Fibroblast of the conjunctiva (primary cell): Measurements from ENCODE around the gene UNCX.
"Not testable (repeated sequence)": the region's sequence is repeated elsewhere in the genome, so short reads cannot be mapped to it uniquely, and the experiment has no call there.

Source experiments
- DNase-seq: peaks from one replicate; pipeline ENCODE4 v3.0.0-alpha.2; 2010; ENCODE audit warnings: low read depth

Gene UNCX

GRCh38 chr7:1257863-1258262 is 25.2 kb downstream of the UNCX start:
- no peak for DNase-seq

DNA sequence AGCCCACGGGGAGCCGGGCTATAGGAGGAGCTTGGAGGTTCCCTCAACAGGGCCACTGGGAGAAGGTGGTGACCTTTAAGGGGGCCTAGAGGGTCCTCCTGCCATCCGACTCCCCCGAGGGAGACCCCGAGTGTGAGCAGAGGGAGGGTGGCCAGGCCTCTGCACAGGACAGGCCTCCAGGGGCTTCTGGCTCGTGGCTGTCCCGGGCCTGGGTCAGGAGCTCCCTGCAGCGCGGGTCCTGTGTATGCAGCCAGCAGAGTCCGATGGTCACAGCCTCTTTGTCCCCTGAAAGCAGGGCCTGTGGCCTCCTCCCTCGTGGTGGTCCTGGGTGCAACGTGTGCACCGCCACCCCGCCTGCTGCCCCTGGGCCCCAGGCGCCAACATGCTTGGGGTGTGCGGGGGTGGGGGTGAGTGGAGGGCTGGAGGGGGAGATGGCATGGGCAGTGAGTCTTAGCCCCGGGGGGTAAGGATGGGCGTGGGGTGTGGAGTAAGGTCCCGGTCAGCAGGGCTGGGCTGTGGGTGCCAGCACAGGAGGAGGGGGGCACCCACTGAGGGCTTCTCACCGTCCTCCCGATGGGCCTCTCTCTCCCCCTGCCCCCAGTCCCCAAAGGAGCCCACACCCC is 27.1 kb downstream of the UNCX start:
- no peak for DNase-seq

GRCh38 chr7:1260244-1260635 is 27.6 kb downstream of the UNCX start:
- no peak for DNase-seq

DNA sequence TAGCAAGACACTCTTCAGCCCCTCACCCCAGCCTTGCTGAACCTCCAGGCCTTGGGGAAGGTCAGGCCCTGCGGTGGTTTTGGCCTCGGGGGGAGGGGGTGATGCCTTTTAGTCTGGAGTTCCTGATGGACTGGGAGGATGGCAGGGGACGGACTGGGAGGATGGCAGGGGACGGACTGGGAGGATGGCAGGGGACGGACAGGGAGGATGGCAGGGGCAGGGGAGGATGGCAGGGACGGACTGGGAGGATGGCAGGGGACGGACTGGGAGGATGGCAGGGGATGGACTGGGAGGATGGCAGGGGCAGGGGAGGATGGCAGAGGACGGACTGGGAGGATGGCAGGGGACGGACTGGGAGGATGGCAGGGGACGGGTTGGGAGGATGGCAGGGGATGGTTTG is 28.4 kb downstream of the UNCX start:
- DNase-seq, result not testable (repeated sequence)

GRCh38 chr7:1262441-1262840 is 29.8 kb downstream of the UNCX start:
- DNase-seq, result no peak

GRCh38 chr7:1263391-1263951 is 30.8 kb downstream of the UNCX start:
- no peak for DNase-seq

DNA sequence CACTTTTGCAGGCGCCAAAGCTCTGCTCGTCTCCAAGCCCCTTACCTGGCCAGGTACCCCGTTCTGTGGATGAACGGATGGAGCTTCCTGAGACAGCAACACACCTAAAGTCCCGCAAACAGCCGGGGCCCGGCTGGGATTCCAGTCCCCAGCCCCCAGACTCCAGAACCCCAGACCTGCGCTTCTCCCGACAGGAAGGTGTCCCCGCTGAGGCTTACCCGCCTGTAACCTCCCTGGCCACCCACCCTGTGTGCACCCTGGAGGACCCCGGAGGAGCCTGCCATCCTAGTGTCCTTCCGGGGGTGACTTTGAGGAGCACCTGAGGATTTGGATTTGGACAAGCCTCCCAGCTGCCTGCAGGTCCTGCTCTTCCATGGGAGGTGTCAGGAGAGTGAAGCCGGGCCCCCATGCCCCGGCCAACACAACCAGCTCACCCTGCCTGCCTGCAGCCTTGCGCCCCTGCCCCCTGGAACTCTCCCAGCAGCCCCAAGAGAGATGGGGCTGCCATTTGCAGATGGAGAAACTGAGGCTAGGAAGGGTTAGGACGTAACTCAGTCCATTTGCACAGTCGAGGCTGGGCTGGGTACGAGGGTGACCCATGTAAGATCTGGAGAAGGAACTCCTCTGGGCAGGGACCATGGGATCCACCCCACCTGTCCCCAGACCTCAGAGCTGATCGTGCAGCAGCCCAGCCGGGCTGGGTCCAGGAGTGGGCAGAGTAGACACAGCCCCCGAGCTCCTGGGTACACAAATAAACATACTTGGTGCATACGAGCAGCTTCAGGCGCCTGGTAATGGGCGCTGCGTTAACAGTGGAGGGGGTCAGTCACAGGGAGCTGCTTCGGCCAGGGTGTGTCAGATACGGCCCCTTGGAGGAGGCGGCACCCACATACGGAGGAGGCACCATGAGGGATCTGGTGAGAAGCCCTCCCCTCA is 31.9 kb downstream of the UNCX start:
- DNase-seq, result no peak

DNA sequence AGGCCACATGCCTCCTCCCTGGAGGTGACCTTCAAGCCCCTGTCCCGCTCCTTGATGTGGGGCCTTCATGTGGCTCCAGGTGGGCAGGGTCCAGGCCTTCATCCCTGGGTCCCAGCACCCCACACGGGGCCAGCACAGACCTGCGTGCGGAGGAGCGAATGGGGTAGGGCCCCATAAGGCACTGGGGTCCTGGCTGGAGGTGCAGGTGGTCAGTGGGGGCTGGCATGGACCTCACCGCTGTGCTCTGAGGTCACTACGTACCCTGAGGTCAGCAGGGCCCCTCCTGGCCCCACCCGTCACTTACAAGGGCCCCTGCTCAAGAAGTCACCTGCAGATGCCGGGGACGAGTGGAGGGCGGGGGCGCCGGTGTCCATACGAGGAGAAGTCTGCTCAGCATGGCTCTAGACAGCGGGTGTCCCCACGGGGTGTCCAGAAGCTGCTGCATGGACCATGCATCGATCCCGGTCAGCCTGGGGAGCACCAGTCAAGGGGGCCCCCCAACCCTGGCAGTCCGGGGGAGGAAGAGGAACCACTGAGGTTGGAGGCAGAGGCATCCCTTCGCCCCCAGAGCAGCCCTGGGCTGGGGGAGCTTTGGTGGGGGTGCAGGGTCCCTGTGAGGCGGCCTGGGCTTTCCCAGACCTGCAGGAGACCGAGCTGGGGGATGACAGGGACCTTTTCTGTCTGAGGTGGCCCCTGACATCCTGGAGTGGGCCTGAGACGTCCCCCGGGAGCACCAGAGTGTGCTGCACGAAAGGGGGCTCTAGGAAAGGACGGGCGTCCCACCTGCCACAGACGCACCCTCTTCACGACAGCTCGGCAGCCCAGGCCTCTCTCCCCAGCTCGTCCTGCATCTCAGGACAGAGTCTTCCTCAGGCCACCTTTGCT is 34.6 kb downstream of the UNCX start:
- DNase-seq, result no peak

DNA sequence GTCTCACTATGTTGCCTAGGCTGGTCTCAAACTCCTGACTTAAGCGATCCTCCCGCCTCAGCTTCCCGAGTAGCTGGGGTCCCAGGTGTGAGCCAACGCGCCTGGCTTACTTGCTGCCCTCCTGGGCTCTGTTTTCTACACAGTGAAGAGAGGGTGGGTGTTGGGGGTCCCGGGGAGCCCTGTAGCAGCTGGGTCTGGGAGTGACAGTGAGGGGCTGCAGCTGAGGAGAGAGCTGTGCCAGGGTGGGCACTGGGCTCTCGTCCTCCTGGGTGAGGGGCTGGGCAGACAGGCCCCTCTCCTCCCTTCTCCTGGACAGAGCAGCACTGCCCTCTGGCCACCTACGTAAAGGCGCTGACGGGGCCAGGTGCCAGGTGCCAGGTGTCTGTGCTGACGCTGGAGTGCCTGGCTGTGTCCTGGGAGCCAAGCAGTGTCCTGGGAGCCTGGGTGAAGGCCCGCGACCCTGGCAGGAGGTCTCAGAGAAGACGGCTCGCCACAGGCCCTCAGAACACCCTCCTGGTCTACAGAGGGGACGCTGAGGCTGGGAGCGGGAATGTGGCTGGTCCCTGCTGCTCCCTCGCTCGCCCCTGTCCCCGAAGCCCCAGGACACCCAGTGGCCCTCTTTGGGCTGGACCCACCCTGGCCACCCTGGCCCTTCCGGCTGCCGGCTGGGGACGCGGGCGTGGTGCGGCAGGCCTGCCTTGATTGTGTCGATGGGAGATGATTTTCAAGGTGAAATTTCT is 35.6 kb downstream of the UNCX start:
- DNase-seq, result no peak

DNA sequence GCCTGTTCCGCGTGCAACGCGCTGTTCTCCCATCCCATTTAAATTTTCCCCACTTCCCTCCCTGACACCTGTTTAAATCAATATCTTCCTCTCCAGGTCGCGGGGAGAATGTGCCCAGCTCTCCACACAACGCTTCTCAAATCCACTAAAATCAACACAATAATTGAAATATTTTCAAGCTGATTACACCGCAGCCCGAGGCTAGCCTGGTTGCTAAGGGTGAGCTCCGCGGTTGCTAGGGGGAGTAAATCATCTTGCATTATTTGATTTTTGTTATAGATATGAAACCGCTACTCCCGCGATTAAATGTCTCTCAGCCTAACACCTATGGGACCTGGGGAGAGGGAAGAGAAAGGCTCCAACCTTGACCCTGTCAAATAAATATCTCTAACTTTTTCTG is 36.2 kb downstream of the UNCX start:
- DNase-seq, result no peak

DNA sequence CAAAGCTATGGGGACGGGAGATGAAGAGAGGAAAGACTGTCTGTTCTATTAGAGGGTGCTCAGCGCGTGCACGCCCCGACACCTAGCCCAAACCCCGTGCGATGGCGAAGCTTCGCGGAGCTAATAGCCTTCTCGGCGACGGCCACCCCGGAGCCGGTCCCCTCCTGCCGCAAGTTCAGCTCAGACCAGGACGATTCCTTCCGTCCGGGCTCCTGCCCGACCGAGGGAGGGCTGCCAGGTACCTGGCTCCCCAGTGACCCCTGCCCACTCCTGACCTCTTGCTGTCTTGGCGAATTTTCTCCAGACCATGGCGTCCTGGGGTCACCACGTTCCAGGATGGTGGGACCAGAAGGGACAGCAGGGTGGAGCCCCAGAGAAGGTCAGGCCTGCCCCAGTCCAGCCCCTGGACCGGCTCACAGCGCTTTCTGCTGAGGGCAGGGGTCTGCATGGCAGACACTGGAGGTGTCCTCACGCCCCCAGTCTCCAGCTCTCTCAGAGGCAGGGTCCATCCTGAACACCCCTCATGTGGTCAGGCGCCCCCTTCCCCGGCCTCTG is 36.7 kb downstream of the UNCX start:
- no peak for DNase-seq

DNA sequence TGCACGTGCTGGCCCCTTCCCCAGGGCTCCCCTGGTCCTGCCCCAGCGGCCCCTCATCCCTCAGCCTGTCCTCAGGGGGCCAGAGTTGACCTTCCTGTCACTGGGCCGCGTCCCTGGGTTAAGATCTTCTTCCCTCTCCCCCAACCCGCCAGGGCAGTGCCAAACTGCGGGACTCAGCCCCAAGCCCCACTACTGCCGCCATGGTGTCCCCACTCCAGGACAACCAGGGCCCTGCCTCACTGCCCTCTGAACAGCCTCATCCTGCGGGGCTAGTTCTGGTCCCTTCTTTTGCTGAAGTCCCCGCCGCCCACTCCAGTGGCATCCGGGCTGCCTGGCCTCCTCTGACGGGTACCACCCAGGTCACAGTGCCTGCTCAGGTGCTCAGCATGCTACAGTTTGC is 37.5 kb downstream of the UNCX start:
- no peak for DNase-seq

GRCh38 chr7:1271046-1271445 is 38.4 kb downstream of the UNCX start:
- DNase-seq, result no peak

- no peak for DNase-seq
Observed at GRCh38 chr7:1271656-1272055, 39.0 kb downstream of the UNCX start.

DNA sequence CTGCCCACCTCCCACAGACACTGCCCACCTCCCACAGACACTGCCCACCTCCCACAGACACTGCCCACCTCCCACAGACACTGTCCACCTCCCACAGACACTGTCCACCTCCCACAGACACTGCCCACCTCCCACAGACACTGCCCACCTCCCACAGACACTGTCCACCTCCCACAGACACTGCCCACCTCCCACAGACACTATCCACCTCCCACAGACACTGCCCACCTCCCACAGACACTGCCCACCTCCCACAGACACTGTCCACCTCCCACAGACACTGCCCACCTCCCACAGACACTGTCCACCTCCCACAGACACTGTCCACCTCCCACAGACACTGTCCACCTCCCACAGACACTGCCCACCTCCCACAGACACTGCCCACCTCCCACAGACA is 39.5 kb downstream of the UNCX start:
- not testable (repeated sequence) for DNase-seq

DNA sequence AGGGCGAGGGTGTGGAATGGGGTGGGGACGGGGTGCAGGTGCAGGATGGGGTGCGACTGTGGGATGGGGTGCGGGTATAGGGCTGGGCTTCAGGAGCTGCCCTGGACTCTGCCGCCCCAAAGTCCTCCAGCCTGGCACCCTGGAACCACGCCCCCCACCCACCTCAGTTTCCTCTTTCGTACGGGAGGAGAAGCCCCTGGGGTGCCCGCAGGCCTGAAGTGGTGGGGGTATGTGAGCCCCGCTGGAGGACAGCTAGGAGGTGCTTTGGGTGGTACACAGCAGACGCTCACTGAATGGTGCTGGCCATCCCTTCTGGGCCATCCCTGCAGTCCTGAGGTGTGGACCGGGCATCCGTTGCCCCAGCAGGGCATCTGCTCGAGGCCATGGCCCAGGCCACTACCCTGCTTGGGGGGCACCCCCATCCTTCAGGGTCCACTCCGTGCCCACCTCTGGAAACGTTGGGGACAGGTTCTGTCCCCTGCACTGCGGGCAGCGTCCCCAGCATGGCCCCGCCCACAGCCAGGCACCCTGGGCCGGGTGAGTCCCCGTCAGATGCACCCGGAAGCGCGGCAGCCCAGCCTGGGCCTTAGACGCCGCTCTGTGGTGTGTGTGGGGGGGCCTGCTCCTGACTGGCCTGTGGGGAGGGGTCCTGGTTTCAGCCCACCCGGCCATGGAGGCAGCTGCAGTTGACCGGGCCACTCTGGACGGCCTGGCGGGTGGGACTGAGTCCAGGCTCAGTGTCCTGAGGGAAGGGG is 41.6 kb downstream of the UNCX start:
- no peak for DNase-seq

DNA sequence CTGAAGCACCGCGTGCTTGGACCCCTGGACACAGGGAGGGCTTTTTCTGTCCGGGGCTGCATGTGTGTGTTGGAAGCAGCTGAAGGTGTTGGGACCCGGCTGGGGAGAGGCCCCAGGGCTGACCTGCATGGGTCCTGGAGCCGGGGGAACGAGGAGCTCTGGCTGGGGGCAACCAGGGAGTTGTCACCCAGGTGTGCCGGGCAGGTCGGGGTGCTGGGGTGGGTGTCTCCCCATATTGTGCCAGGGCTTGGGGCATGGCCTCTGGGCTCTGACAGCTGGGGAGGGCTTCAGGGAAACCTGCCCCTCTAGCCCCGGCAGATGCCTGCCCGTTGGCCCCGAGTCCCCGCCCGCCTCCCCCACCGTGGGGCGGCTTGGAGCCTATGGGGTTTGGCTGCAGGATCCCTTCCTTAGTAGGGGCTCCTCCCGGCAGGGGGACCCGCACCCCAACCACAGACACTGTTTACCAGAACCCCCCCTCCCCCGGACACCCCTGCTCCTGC is 42.3 kb downstream of the UNCX start:
- no peak for DNase-seq

- no peak for DNase-seq
Observed at GRCh38 chr7:1275451-1276381, 43.0 kb downstream of the UNCX start.

GRCh38 chr7:1276626-1277175 is 44.0 kb downstream of the UNCX start:
- DNase-seq, result no peak
